Neuronal stem cell (in vitro differentiated cells): ENCODE results near the gene CLIC3.

Experiments used
- DNase-seq: peaks from one replicate; pipeline ENCODE4 v3.0.0-alpha.2; 2013; ENCODE audit warnings: low spot score
- H2AFZ ChIP-seq: one replicate; pipeline ENCODE4 v1.6.1; 2013; ENCODE audit warnings: mild to moderate bottlenecking, low read length, inconsistent platforms
- H2AK5ac ChIP-seq: 2 replicates; pipeline ENCODE4 v1.6.1; 2013; ENCODE audit warnings: low read depth, mild to moderate bottlenecking, inconsistent platforms, low read length, moderate library complexity, mixed read lengths
- H2BK120ac ChIP-seq: 2 replicates; pipeline ENCODE4 v1.6.1; 2013; ENCODE audit warnings: low read depth, mild to moderate bottlenecking, inconsistent platforms, low read length, moderate library complexity, mixed read lengths
- H2BK12ac ChIP-seq: one replicate; pipeline ENCODE4 v1.6.1; 2013; ENCODE audit warnings: low read length, inconsistent platforms
- H2BK15ac ChIP-seq: 2 replicates; pipeline ENCODE4 v1.6.1; 2013; ENCODE audit warnings: mild to moderate bottlenecking, low read length, inconsistent platforms, mixed read lengths
- H2BK5ac ChIP-seq: one replicate; pipeline ENCODE4 v1.6.1; 2013; ENCODE audit warnings: inconsistent platforms, mild to moderate bottlenecking, low read length, moderate library complexity
- H3K14ac ChIP-seq: one replicate; pipeline ENCODE4 v1.6.1; 2013; ENCODE audit warnings: low read length, inconsistent platforms
- H3K18ac ChIP-seq: 2 replicates; pipeline ENCODE4 v1.6.1; 2013; ENCODE audit warnings: low read length, inconsistent platforms
- H3K23ac ChIP-seq: 2 replicates; pipeline ENCODE4 v1.6.1; 2013; ENCODE audit warnings: low read depth, mild to moderate bottlenecking, mixed read lengths, low read length, inconsistent platforms; ENCODE audit not compliant: poor library complexity
- H3K27ac ChIP-seq: replicated peaks from 3 replicates; pipeline ENCODE4 v1.5.1; 2013; ENCODE audit warnings: low read length, inconsistent platforms
- H3K27me3 ChIP-seq, 3 experiments: 2 replicates each; pipeline ENCODE4 v1.6.1; 2013; ENCODE audit warnings: low read length in 3 of 3, mild to moderate bottlenecking in 2 of 3, inconsistent platforms in 1 of 3, low read depth in 1 of 3, mixed read lengths in 1 of 3, moderate library complexity in 1 of 3; ENCODE audit not compliant: control insufficient read depth in 3 of 3, insufficient read depth in 3 of 3
- H3K36me3 ChIP-seq, 2 donors: replicated peaks in 1 of 2; 2 replicates each; pipeline ENCODE4 v1.6.1; 2013; ENCODE audit warnings: low read length in 2 of 2; ENCODE audit not compliant: control insufficient read depth in 2 of 2, insufficient read depth in 2 of 2
- H3K4ac ChIP-seq: 2 replicates; pipeline ENCODE4 v1.6.1; 2013; ENCODE audit warnings: inconsistent platforms, mild to moderate bottlenecking, low read length, moderate library complexity
- H3K4me1 ChIP-seq, 2 donors: 1 replicate in 1 of 2; 2 replicates in 1 of 2; pipeline ENCODE4 v1.6.1; 2013; ENCODE audit warnings: low read length in 2 of 2, low read depth in 1 of 2; ENCODE audit not compliant: control insufficient read depth in 2 of 2, insufficient read depth in 1 of 2
- H3K4me2 ChIP-seq: one replicate; pipeline ENCODE4 v1.6.1; 2013; ENCODE audit warnings: mild to moderate bottlenecking, low read length, inconsistent platforms; ENCODE audit not compliant: insufficient read depth, poor library complexity, severe bottlenecking
- H3K4me3 ChIP-seq, 2 donors: 2 replicates each; pipeline ENCODE4 v1.5.1; 2013; ENCODE audit warnings: low read length in 2 of 2, mild to moderate bottlenecking in 2 of 2, inconsistent platforms in 1 of 2, moderate library complexity in 1 of 2
- H3K79me1 ChIP-seq: one replicate; pipeline ENCODE4 v1.6.1; 2013; ENCODE audit warnings: low read depth, mild to moderate bottlenecking, inconsistent platforms, low read length, moderate library complexity
- H3K9ac ChIP-seq: one replicate; pipeline ENCODE4 v1.6.1; 2013; ENCODE audit warnings: mild to moderate bottlenecking, low read depth, low read length, inconsistent platforms; ENCODE audit not compliant: poor library complexity
- H3K9me3 ChIP-seq, 2 donors: replicated peaks in 1 of 2; 2 replicates each; pipeline versions ENCODE3 to v1.6.1; 2013; ENCODE audit warnings: low read length in 2 of 2, mild to moderate bottlenecking in 2 of 2, inconsistent platforms in 1 of 2, low read depth in 1 of 2, mixed read lengths in 1 of 2, moderate library complexity in 1 of 2; ENCODE audit not compliant: control insufficient read depth in 2 of 2, insufficient read depth in 1 of 2
- H4K8ac ChIP-seq: one replicate; pipeline ENCODE4 v1.6.1; 2013; ENCODE audit warnings: low read depth, mild to moderate bottlenecking, inconsistent platforms, low read length, moderate library complexity
- H4K91ac ChIP-seq: one replicate; pipeline ENCODE4 v1.6.1; 2013; ENCODE audit warnings: low read length, low read depth, mild to moderate bottlenecking, inconsistent platforms; ENCODE audit not compliant: poor library complexity
- WGBS, 2 donors: extraction: QIAGEN DNeasy Blood & Tissue Kit; methylation state at CpG; one replicate each; pipeline ENCODE4 v1.1.7; 2013; ENCODE audit warnings: missing lambda C conversion rate in 2 of 2, mixed read lengths in 1 of 2; ENCODE audit not compliant: insufficient read length in 2 of 2, insufficient replicate concordance in 1 of 2; ENCODE audit errors: extremely low coverage in 2 of 2; 5-methylcytosine and 5-hydroxymethylcytosine counted together

Gene CLIC3

GRCh38 chr9:136991993-136992818, 4.2 kb downstream of the CLIC3 start, which contains the start of gene PAXX:
PAXX (plus strand) TSS chr9:136992422; CDS start chr9:136992444, 22 bp downstream.
- peak; percentile 86 for DNase-seq
- Histone ChIP-seq H3K4me2 (peak within 1 kb of the TSS; percentile 85), H3K9me3 (peaks cover 8 to 13% of the 10 kb centered on the region in 2 donors), H2BK5ac (peak within 1 kb of the TSS; percentile 1), H4K91ac (peak within 1 kb of the TSS; percentile 85), H3K4me1 (peaks cover 4 to 18% of the 10 kb centered on the region in 2 donors), H2BK120ac (no peak within 1 kb of the TSS), H3K9ac (peak within 1 kb of the TSS; percentile 96), H3K23ac (peak within 1 kb of the TSS; percentile 75), H2AK5ac (peak within 1 kb of the TSS; percentile 88), H3K79me1 (peaks cover 9% of the 10 kb centered on the region), H3K4me3 (peak within 1 kb of the TSS; percentile 85 to 97), H3K4ac (no peak within 1 kb of the TSS), H2BK15ac (peak within 1 kb of the TSS; percentile 81), H3K27ac (no peak within 1 kb of the TSS), H3K36me3 (peaks cover 6 to 15% of the 10 kb centered on the region in 2 donors), H2BK12ac (peak within 1 kb of the TSS; percentile 22), H3K27me3 (peaks cover 0 to 5% (median 2%) of the 10 kb centered on the region in 3 experiments), H2AFZ (peak within 1 kb of the TSS; percentile 96), H3K18ac (peak within 1 kb of the TSS; percentile 94), H3K14ac (peak within 1 kb of the TSS; percentile 75), H4K8ac (no peak within 1 kb of the TSS)
- no CpG with 5 or more reads among the region's 92 CpGs for WGBS, 2 donors

- Histone ChIP-seq H2AFZ (peak overlapping the region; percentile 16), H3K4me3 (no peak overlapping the region), H2BK120ac (no peak overlapping the region), H3K27ac (no peak overlapping the region), H2BK15ac (no peak overlapping the region), H2AK5ac (no peak overlapping the region), H4K91ac (no peak overlapping the region), H3K23ac (no peak overlapping the region), H2BK12ac (no peak overlapping the region), H3K27me3 (peaks cover 0 to 14% (median 2%) of the 10 kb centered on the region in 3 experiments), H3K18ac (no peak overlapping the region), H3K36me3 (peaks cover 6 to 15% of the 10 kb centered on the region in 2 donors), H3K9ac (no peak overlapping the region), H3K79me1 (peaks cover 8% of the 10 kb centered on the region), H3K4ac (no peak overlapping the region), H3K14ac (no peak overlapping the region), H2BK5ac (no peak overlapping the region), H3K9me3 (peaks cover 8 to 13% of the 10 kb centered on the region in 2 donors), H3K4me1 (peaks cover 4 to 8% of the 10 kb centered on the region in 2 donors), H3K4me2 (no peak overlapping the region), H4K8ac (no peak overlapping the region)
- no peak for DNase-seq
- WGBS, 2 donors: no CpG with 5 or more reads among the region's 10 CpGs
These were observed 6.0 kb downstream of the CLIC3 start for GRCh38 chr9:136990242-136990911.

GRCh38 chr9:136988872-136989271, 7.5 kb downstream of the CLIC3 start:
- H3K14ac ChIP-seq: no peak overlapping the region

GRCh38 chr9:136985853-136986252, 10.5 kb downstream of the CLIC3 start:
- Histone ChIP-seq H2BK15ac (peak overlapping the region; percentile 39), H2AK5ac (peak overlapping the region; percentile 14), H3K9ac (no peak overlapping the region), H2AFZ (no peak overlapping the region), H3K27me3 (peaks cover 4 to 36% (median 30%) of the 10 kb centered on the region in 3 experiments), H3K23ac (no peak overlapping the region), H4K91ac (no peak overlapping the region), H3K9me3 (peaks cover 5 to 7% of the 10 kb centered on the region in 2 donors), H3K36me3 (no peaks in the 10 kb centered on the region), H3K4ac (no peak overlapping the region), H3K4me2 (peak overlapping the region; percentile 88), H3K79me1 (no peaks in the 10 kb centered on the region), H3K4me3 (no peak overlapping the region), H2BK12ac (peak overlapping the region; percentile 31), H2BK5ac (no peak overlapping the region), H3K27ac (no peak overlapping the region), H3K14ac (peak overlapping the region; percentile 91), H3K18ac (peak overlapping the region; percentile 97), H2BK120ac (no peak overlapping the region), H4K8ac (no peak overlapping the region), H3K4me1 (peaks cover 0 to 2% of the 10 kb centered on the region in 2 donors)
- no peak for DNase-seq
- no CpG with 5 or more reads among the region's 33 CpGs for WGBS, 2 donors

More at GRCh38 chr9:136988872-136989271, 7.5 kb downstream of the CLIC3 start:
- no peak overlapping the region for H3K23ac ChIP-seq
- H3K4me2 ChIP-seq: no peak overlapping the region
- peaks cover 3 to 29% (median 4%) of the 10 kb centered on the region in 3 experiments for H3K27me3 ChIP-seq
- H2AFZ ChIP-seq: no peak overlapping the region
- no peak overlapping the region for H3K27ac ChIP-seq
- H2AK5ac ChIP-seq: no peak overlapping the region
- H2BK12ac ChIP-seq: no peak overlapping the region
- H2BK5ac ChIP-seq: no peak overlapping the region
- no peak overlapping the region for H3K4me3 ChIP-seq
- no CpG with 5 or more reads among the region's 4 CpGs for WGBS, 2 donors
- peaks cover 3 to 8% of the 10 kb centered on the region in 2 donors for H3K36me3 ChIP-seq
- no peak overlapping the region for H4K8ac ChIP-seq
- H3K4me1 ChIP-seq: peaks cover 4 to 8% of the 10 kb centered on the region in 2 donors
- no peak overlapping the region for H3K9ac ChIP-seq
- H3K18ac ChIP-seq: no peak overlapping the region
- peaks cover 7% of the 10 kb centered on the region for H3K79me1 ChIP-seq
- H2BK15ac ChIP-seq: no peak overlapping the region
- H2BK120ac ChIP-seq: no peak overlapping the region
- H3K4ac ChIP-seq: no peak overlapping the region
- DNase-seq: no peak
- H3K9me3 ChIP-seq: peaks cover 8 to 13% of the 10 kb centered on the region in 2 donors
- no peak overlapping the region for H4K91ac ChIP-seq
